B cell (primary cell): ENCODE measurements around the gene CCDC102A. TPM values are rescaled to one million over a fixed set of nuclear protein-coding genes. Genes with fewer than 3 reads are reported as not detected.

Experiments used
- ATAC-seq: fragments of 200-7000 bp; cut with Tn5 transposase; one replicate; pipeline ENCODE4 v1.10.0; 2021; ENCODE audit warnings: low read depth, mild to moderate bottlenecking, moderate number of reproducible peaks, moderate library complexity
- CTCF ChIA-PET: fragments of 350-600 bp; sonication (Branson Sonifier 250); formaldehyde crosslinking; loops from one replicate; lab custom pipeline; 2021; ENCODE audit warnings: antibody characterized with exemption, inconsistent platforms; lab: Charles Lee
- POLR2A ChIA-PET: fragments of 350-600 bp; sonication (Branson Sonifier 250); formaldehyde crosslinking; loops from one replicate; lab custom pipeline; 2021; ENCODE audit warnings: antibody characterized with exemption; lab: Charles Lee
- DNase-seq: peaks from one replicate; pipeline ENCODE4 v3.0.0; 2013
- H2AFZ ChIP-seq: 2 replicates; pipeline ENCODE4 v1.6.1; 2012; ENCODE audit warnings: mild to moderate bottlenecking, low read depth, low read length; ENCODE audit not compliant: insufficient read depth, poor library complexity, severe bottlenecking
- H3K27ac ChIP-seq, 2 donors: 1 replicate in 1 of 2; 2 replicates in 1 of 2; pipeline ENCODE4 v1.5.1; 2012 to 2013; ENCODE audit warnings: low read length in 2 of 2, mild to moderate bottlenecking in 2 of 2, moderate library complexity in 1 of 2
- H3K27me3 ChIP-seq, 4 experiments: fragments of 200-600 bp in 1 of 4; sonication (generic) in 1 of 4; replicated peaks in 1 of 4; 1 replicate in 2 of 4; 2 replicates in 2 of 4; pipeline versions ENCODE4 v1.6.1 to v1.7.0; 2013 to 2016; ENCODE audit warnings: low read length in 3 of 4, mild to moderate bottlenecking in 2 of 4, mixed read lengths in 1 of 4, moderate library complexity in 1 of 4; ENCODE audit not compliant: insufficient read depth in 4 of 4, control insufficient read depth in 3 of 4; ENCODE audit errors: control extremely low read depth in 1 of 4
- H3K36me3 ChIP-seq, 2 experiments: replicated peaks in 1 of 2; 1 replicate in 1 of 2; 2 replicates in 1 of 2; pipeline versions ENCODE4 v1.6.1 to v1.7.1; 2013; ENCODE audit warnings: low read length in 1 of 2; ENCODE audit not compliant: insufficient read depth in 2 of 2, control insufficient read depth in 1 of 2; ENCODE audit errors: control extremely low read depth in 1 of 2, extremely low read depth in 1 of 2
- H3K4me1 ChIP-seq, 2 donors: fragments of 200-600 bp in 1 of 2; sonication (generic) in 1 of 2; 1 replicate in 1 of 2; 2 replicates in 1 of 2; pipeline versions ENCODE4 v1.5.1 to v1.6.1; 2013 to 2017; ENCODE audit warnings: low read length in 2 of 2; ENCODE audit not compliant: control insufficient read depth in 2 of 2, insufficient read depth in 2 of 2
- H3K4me2 ChIP-seq: replicated peaks from 2 replicates; pipeline ENCODE3; 2012; ENCODE audit warnings: mild to moderate bottlenecking, low read depth, low read length; ENCODE audit not compliant: poor library complexity, severe bottlenecking
- H3K4me3 ChIP-seq, 5 experiments: fragments of 200-600 bp in 1 of 5; sonication (generic) in 1 of 5; 1 replicate in 3 of 5; 2 replicates in 2 of 5; pipeline versions ENCODE4 v1.5.1 to v1.7.0; 2011 to 2016; ENCODE audit warnings: low read length in 4 of 5, mild to moderate bottlenecking in 4 of 5, low read depth in 2 of 5, control low read depth in 1 of 5, moderate library complexity in 1 of 5; ENCODE audit not compliant: insufficient read depth in 1 of 5; ENCODE audit errors: control extremely low read depth in 1 of 5, extremely low read depth in 1 of 5
- H3K79me2 ChIP-seq: fragments of 200-600 bp; sonication (generic); one replicate; pipeline ENCODE4 v1.6.0; 2016; ENCODE audit warnings: low read length; ENCODE audit not compliant: control insufficient read depth, insufficient read depth
- H3K9ac ChIP-seq: fragments of 200-600 bp; sonication (generic); 2 replicates; pipeline ENCODE4 v1.6.1; 2017; ENCODE audit warnings: mild to moderate bottlenecking, low read length, moderate library complexity
- H3K9me3 ChIP-seq, 3 donors: one replicate each; pipeline versions ENCODE4 v1.6.1 to v1.7.1; 2013; ENCODE audit warnings: low read length in 2 of 3; ENCODE audit not compliant: control insufficient read depth in 2 of 3, insufficient read depth in 1 of 3; ENCODE audit errors: control extremely low read depth in 1 of 3
- H4K20me1 ChIP-seq: 2 replicates; pipeline ENCODE4 v1.6.0; 2012; ENCODE audit warnings: mild to moderate bottlenecking, low read length; ENCODE audit not compliant: insufficient read depth, control insufficient read depth, poor library complexity, severe bottlenecking
- H3K27ac Mint-ChIP-seq: one replicate; pipeline ENCODE4 v1.8.0; 2021; ENCODE audit warnings: mixed read lengths
- H3K27me3 Mint-ChIP-seq: one replicate; pipeline ENCODE4 v1.8.0; 2021; ENCODE audit warnings: mixed read lengths
- H3K4me1 Mint-ChIP-seq: one replicate; pipeline ENCODE4 v1.8.0; 2021; ENCODE audit warnings: mixed read lengths
- H3K4me3 Mint-ChIP-seq: one replicate; pipeline ENCODE4 v1.8.0; 2021; ENCODE audit warnings: mixed read lengths
- H3K9me3 Mint-ChIP-seq: one replicate; pipeline ENCODE4 v1.8.0; 2022; ENCODE audit warnings: mixed read lengths; ENCODE audit not compliant: insufficient read depth
- EZH2 ChIP-seq: IDR thresholded peaks from 2 replicates; pipeline ENCODE4 v1.6.1; 2012; ENCODE audit warnings: borderline replicate concordance, low read depth, mild to moderate bottlenecking, moderate library complexity, low read length; ENCODE audit not compliant: insufficient read depth, poor library complexity, severe bottlenecking
- WGBS: methylation state at CpG from one replicate; pipeline ENCODE4 v1.1.5; 2013; ENCODE audit warnings: missing lambda C conversion rate; ENCODE audit not compliant: insufficient coverage; 5-methylcytosine and 5-hydroxymethylcytosine counted together
- intact Hi-C: fragments of 100-400 bp; cut with micrococcal nuclease; formaldehyde crosslinking; loops from one replicate; pipeline ENCODE4 v1.10.0; 2022
- polyA plus RNA-seq: library from polyadenylated mRNA; depleted of rRNA; stranded (reverse); fragments of >200 nt; gene quantifications from 2 replicates; pipeline ENCODE4 v1.2.3, GENCODE V29; 2012
- total RNA-seq, 2 donors: library from RNA; stranded (reverse); fragments of 120-200 nt in 1 of 2; gene quantifications; 1 replicate in 1 of 2; 2 replicates in 1 of 2; pipeline versions ENCODE4 v1.2.3 to v1.2.4, GENCODE V29; 2013 to 2022
- TF ChIP-seq, protein P1 (sequence below): fragments of 200-600 bp; IDR thresholded peaks from one replicate; pipeline ENCODE4 v1.8.0; 2022; ENCODE audit warnings: antibody characterized with exemption, mild to moderate bottlenecking

The CCDC102A gene
- total and polyA plus RNA-seq, 2 donors (not counting 1 experiment from before 2014, with no cell fraction given): 14.5 to 14.7 TPM

- 63% methylated on average over 23 of the region's 36 CpGs for WGBS
- no peak for TF ChIP-seq EZH2
- TF ChIP-seq, protein P1, sequence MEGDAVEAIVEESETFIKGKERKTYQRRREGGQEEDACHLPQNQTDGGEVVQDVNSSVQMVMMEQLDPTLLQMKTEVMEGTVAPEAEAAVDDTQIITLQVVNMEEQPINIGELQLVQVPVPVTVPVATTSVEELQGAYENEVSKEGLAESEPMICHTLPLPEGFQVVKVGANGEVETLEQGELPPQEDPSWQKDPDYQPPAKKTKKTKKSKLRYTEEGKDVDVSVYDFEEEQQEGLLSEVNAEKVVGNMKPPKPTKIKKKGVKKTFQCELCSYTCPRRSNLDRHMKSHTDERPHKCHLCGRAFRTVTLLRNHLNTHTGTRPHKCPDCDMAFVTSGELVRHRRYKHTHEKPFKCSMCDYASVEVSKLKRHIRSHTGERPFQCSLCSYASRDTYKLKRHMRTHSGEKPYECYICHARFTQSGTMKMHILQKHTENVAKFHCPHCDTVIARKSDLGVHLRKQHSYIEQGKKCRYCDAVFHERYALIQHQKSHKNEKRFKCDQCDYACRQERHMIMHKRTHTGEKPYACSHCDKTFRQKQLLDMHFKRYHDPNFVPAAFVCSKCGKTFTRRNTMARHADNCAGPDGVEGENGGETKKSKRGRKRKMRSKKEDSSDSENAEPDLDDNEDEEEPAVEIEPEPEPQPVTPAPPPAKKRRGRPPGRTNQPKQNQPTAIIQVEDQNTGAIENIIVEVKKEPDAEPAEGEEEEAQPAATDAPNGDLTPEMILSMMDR: no peak
- no peaks in the 10 kb centered on the region for H3K9me3 Mint-ChIP-seq
- H3K4me3 ChIP-seq: peak overlapping the region in 1 of 5 experiments; percentile 8
- H3K27ac Mint-ChIP-seq: no peak overlapping the region
- peak overlapping the region; percentile 78 for H3K4me3 Mint-ChIP-seq
- peaks cover 0 to 13% (median 0%) of the 10 kb centered on the region in 4 experiments for H3K27me3 ChIP-seq
- POLR2A ChIA-PET: interaction anchor here (0.6 to 0.7 kb wide), 2 partner anchors 70 to 649 kb away, joined by 3 to 6 read pairs; no protein-coding TSS in a partner anchor
- H3K4me1 Mint-ChIP-seq: peaks cover 33% of the 10 kb centered on the region
- CTCF ChIA-PET: interaction anchor here (0.8 to 2.6 kb wide), 5 partner anchors 10 to 97 kb away, joined by 3 to 8 read pairs (median 5); no protein-coding TSS in a partner anchor
- peaks cover 14% of the 10 kb centered on the region for H3K27me3 Mint-ChIP-seq
- peak overlapping the region; percentile 63 for H3K4me2 ChIP-seq
- H3K4me1 ChIP-seq: peaks cover 33 to 45% of the 10 kb centered on the region in 2 donors
- no peaks in the 10 kb centered on the region for H3K36me3 ChIP-seq
- H3K9ac ChIP-seq: peak overlapping the region; percentile 44
- H3K9me3 ChIP-seq: no peaks in the 10 kb centered on the region
- ATAC-seq (no peak), DNase-seq (no peak)
- no peaks in the 10 kb centered on the region for H4K20me1 ChIP-seq
- H3K27ac ChIP-seq: no peak overlapping the region
- H3K79me2 ChIP-seq: no peaks in the 10 kb centered on the region
- intact Hi-C loops: loop anchor here (2.0 to 5.0 kb wide), 3 partner anchors 17 to 169 kb away; partner anchors contain the start of gene POLR2C
- H2AFZ ChIP-seq: peak overlapping the region; percentile 38
Measured at GRCh38 chr16:57479205-57479975, 57.0 kb downstream of the CCDC102A start.
